HG02759 (cell line): ENCODE data around the gene USH1G.

Experiments
- ATAC-seq: cut with Tn5 transposase; IDR thresholded peaks from one replicate; pipeline ENCODE4 v1.9.1; 2021; ENCODE audit warnings: mild to moderate bottlenecking, moderate library complexity; ENCODE audit not compliant: unreplicated experiment

USH1G gene

GRCh38 chr17:74954665-74955421, 31.8 kb upstream of the USH1G start:
- no peak for ATAC-seq

- ATAC-seq: no peak
These were observed 31.1 kb upstream of the USH1G start for GRCh38 chr17:74954115-74954514.

GRCh38 chr17:74953134-74953687, 30.2 kb upstream of the USH1G start:
- ATAC-seq: no peak

GRCh38 chr17:74952431-74953133, 29.5 kb upstream of the USH1G start:
- no peak for ATAC-seq

GRCh38 chr17:74951680-74952421, 28.8 kb upstream of the USH1G start:
- no peak for ATAC-seq

GRCh38 chr17:74951065-74951464, 28.0 kb upstream of the USH1G start:
- no peak for ATAC-seq

GRCh38 chr17:74950207-74950606, 27.2 kb upstream of the USH1G start:
- ATAC-seq: no peak

- ATAC-seq: no peak
These were observed 26.5 kb upstream of the USH1G start for GRCh38 chr17:74949455-74950115.

- no peak for ATAC-seq
These were observed 24.1 kb upstream of the USH1G start for GRCh38 chr17:74947041-74947754.

GRCh38 chr17:74946641-74947040, 23.6 kb upstream of the USH1G start:
- no peak for ATAC-seq

- ATAC-seq: no peak
These were observed 22.5 kb upstream of the USH1G start for GRCh38 chr17:74945543-74945942.

GRCh38 chr17:74943808-74944522, 20.9 kb upstream of the USH1G start:
- ATAC-seq: no peak

- ATAC-seq: no peak
These were observed 18.2 kb upstream of the USH1G start for GRCh38 chr17:74941128-74941725.

- ATAC-seq: no peak
These were observed 16.5 kb upstream of the USH1G start for GRCh38 chr17:74939534-74939933.

- no peak for ATAC-seq
These were observed 15.3 kb upstream of the USH1G start for GRCh38 chr17:74938194-74938950.

GRCh38 chr17:74937064-74938051, 14.3 kb upstream of the USH1G start:
- no peak for ATAC-seq

- ATAC-seq: no peak
These were observed 13.4 kb upstream of the USH1G start for GRCh38 chr17:74936470-74936799.
